Spinal cord (tissue), 10 donors: ENCODE data around the gene NTM. TPM values are rescaled to one million over a fixed set of nuclear protein-coding genes. Genes with fewer than 3 reads are reported as not detected.

Experiments used
- DNase-seq, 6 donors: peaks; one replicate each; pipeline versions ENCODE4 v3.0.0 to v3.0.0-alpha.2; 2013 to 2015; ENCODE audit warnings: low spot score in 6 of 6, low read depth in 4 of 6
- H3K27ac ChIP-seq: one replicate; pipeline ENCODE4 v1.5.1; 2013; ENCODE audit warnings: low read depth, low read length, control low read depth
- H3K27me3 ChIP-seq: one replicate; pipeline ENCODE4 v1.6.1; 2013; ENCODE audit warnings: low read length; ENCODE audit not compliant: control insufficient read depth, insufficient read depth
- H3K36me3 ChIP-seq: one replicate; pipeline ENCODE4 v1.6.1; 2013; ENCODE audit warnings: low read length; ENCODE audit not compliant: control insufficient read depth, insufficient read depth
- H3K4me1 ChIP-seq: one replicate; pipeline ENCODE4 v1.6.1; 2013; ENCODE audit warnings: low read length; ENCODE audit not compliant: control insufficient read depth, insufficient read depth
- H3K4me3 ChIP-seq: one replicate; pipeline ENCODE4 v1.5.1; 2013; ENCODE audit warnings: low read depth, low read length, control low read depth
- H3K9me3 ChIP-seq: one replicate; pipeline ENCODE4 v1.6.1; 2013; ENCODE audit warnings: low read length; ENCODE audit not compliant: control insufficient read depth, insufficient read depth
- WGBS: methylation state at CpG from one replicate; pipeline ENCODE4 v1.1.5; 2013; ENCODE audit warnings: missing lambda C conversion rate; ENCODE audit not compliant: insufficient coverage; 5-methylcytosine and 5-hydroxymethylcytosine counted together
- polyA plus RNA-seq, 2 donors: library from polyadenylated mRNA; unstranded; fragments of 120-200 nt; gene quantifications; one replicate each; pipeline ENCODE4 v1.2.1, GENCODE V29; 2013; ENCODE audit not compliant: insufficient read length in 2 of 2
- total RNA-seq, 2 donors: library from RNA; depleted of rRNA in 1 of 2; stranded (reverse); fragments of 120-200 nt in 1 of 2; fragments of >200 nt in 1 of 2; gene quantifications; one replicate each; pipeline versions ENCODE4 v1.2.3 to v1.2.4, GENCODE V29; 2013 to 2014
- donor health status: healthy.

Gene NTM
- total and polyA plus RNA-seq, 4 donors, result 69.3 to 181 (median 155) TPM

DNA sequence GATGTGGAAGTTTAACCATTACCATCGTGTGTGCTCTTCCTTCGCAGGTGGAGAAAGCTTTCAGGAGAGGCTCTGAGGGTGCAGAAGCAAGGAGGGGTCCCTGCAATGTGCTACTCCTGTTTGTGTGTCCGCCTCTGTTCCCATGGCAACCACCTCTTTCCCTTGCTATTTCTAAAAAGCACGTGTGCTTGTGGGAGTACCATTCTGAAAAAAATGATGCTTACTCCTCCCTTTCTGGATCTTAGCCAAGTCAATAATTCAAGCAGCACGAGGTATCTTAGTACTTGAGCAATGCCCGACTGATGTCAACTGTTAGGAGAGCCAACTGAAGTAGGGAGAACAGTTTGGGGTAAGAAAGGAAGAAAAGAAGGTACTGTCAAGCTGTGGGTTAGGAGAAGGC lies 628.7 kb downstream of the NTM start:
- H3K4me1 ChIP-seq, result peaks cover 25% of the 10 kb centered on the region
- peaks cover 3% of the 10 kb centered on the region for H3K36me3 ChIP-seq
- 0% methylated on average over 1 of the region's 6 CpGs for WGBS
- no peaks in the 10 kb centered on the region for H3K27me3 ChIP-seq
- peaks cover 1% of the 10 kb centered on the region for H3K9me3 ChIP-seq
- no peak overlapping the region for H3K4me3 ChIP-seq
- H3K27ac ChIP-seq, result no peak overlapping the region
- peak in 3 of 6 donors; percentile 46 to 92 (median 70) for DNase-seq

DNA sequence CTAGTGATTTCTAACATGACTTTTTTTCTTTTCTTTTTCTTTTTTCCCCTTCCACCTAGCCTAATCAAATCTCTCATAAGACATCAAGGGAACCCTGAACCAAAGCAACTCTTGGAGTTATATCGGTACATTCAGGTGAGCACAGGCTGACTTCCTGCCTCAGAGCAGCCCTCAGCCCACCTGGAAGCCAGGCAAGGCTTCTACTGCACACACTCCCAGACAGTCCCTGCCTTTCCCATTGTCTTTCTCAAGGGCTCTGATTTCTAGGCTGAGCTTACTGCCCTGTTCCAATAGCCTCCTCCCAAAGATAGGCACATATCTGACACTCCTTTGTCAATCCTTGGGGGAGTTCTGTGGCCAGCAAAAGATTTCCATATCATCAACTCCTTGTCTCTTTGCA lies 629.5 kb downstream of the NTM start:
- 79% methylated on average over 1 of the region's 1 CpG for WGBS
- Histone ChIP-seq H3K4me1 (peaks cover 25% of the 10 kb centered on the region), H3K27me3 (no peaks in the 10 kb centered on the region), H3K4me3 (no peak overlapping the region), H3K9me3 (peaks cover 1% of the 10 kb centered on the region), H3K36me3 (peaks cover 3% of the 10 kb centered on the region), H3K27ac (no peak overlapping the region)
- no peak for DNase-seq

DNA sequence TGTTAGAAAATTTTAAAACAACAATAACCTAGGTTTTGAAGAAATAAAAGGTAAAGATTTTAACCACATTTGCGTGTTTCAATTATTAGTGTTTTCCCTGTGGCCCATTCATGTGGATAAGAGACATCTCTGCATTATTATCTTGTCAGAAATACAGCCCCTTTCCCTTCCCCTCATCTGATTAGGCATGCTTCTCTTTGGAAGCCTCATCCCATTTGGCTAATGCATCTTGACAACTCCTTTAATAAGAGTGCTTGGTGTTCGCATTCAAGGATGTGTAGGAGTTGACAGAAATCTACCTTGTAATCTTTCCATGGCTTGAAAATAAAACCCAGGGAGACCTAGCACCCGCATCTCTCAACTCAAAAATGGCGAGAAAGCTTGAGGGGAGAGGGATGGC lies 635.5 kb downstream of the NTM start:
- Histone ChIP-seq H3K36me3 (no peaks in the 10 kb centered on the region), H3K27me3 (no peaks in the 10 kb centered on the region), H3K9me3 (no peaks in the 10 kb centered on the region), H3K4me1 (peaks cover 6% of the 10 kb centered on the region), H3K4me3 (no peak overlapping the region), H3K27ac (no peak overlapping the region)
- no peak for DNase-seq
- WGBS, result no CpG with 5 or more reads among the region's 4 CpGs

DNA sequence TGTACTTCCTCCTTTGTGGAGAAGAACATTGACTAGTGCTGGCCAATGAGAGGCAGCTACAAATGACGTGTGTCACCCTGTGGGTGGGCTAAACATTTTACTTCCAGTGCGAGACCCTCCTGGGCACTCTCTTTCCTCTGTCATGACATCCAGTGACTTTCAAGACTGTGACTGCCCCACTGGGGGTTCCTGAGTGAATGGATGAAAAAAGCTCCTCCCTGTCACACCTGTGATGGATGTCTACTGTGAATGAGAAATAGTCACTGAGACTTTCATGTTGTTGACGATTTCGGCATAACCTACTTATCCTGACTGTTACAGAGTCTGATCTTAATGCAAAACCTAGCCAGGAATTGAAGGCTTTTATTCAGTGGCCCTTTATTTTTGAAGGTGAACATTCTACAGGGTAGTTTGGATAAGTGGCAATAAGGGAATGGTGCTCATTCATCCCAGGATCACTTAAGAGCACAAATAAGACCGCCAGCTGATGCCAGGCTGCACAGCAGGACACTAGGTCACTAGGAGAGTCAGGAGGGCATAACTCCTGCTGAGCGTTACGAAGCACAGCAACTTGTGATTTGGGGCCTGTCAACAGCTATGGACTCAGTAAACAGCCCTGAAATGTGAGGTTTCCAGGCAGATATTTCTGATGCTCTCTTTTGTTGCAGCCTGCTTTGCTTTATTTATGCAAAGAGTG lies 636.6 kb downstream of the NTM start:
- Histone ChIP-seq H3K27ac (no peak overlapping the region), H3K36me3 (no peaks in the 10 kb centered on the region), H3K4me1 (peaks cover 6% of the 10 kb centered on the region), H3K27me3 (no peaks in the 10 kb centered on the region), H3K9me3 (no peaks in the 10 kb centered on the region), H3K4me3 (no peak overlapping the region)
- WGBS, result 77% methylated on average over 3 of the region's 7 CpGs
- no peak for DNase-seq

DNA sequence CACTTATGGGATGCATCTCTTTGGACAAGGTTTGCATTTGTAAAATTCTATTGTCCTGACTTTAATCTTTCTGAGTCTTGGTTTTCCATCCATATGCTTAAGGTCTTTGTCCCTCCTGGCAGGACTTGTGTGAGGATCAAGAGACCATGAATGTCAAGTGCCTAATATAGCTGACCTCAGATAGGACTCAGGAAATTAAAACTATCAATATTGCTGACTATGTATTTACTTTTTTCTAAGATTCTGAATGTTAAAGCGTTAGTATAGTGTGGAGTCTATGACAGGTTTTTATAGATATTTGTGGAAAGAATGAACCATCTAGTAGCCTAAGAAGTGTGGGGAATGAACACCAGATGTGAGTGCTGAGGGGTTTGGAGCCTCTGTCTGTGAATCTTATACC lies 637.8 kb downstream of the NTM start:
- Histone ChIP-seq H3K27me3 (no peaks in the 10 kb centered on the region), H3K27ac (no peak overlapping the region), H3K36me3 (no peaks in the 10 kb centered on the region), H3K4me3 (no peak overlapping the region), H3K9me3 (no peaks in the 10 kb centered on the region), H3K4me1 (peaks cover 6% of the 10 kb centered on the region)
- WGBS, result no CpG with 5 or more reads among the region's 1 CpG
- no peak for DNase-seq

DNA sequence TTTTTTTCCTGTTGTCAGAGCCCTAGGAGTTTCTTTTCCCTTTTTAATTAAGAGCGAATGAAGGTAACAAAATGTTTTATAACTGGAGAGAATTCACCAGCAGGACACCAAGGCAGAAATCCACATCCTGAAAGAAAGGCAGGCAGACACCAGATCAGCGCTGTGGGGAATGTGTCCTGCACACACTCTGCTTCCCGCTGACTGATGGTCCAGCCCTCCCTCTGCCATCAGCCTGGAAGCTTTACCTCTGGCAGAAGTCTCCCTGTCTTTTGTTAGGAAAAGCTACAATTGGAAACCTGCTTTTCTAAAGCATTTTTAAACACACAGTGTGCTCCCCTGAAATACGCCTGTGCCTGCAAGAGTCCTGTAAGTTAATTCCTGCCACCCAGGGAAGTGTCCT lies 638.5 kb downstream of the NTM start:
- Histone ChIP-seq H3K4me1 (peaks cover 6% of the 10 kb centered on the region), H3K36me3 (no peaks in the 10 kb centered on the region), H3K4me3 (no peak overlapping the region), H3K27me3 (no peaks in the 10 kb centered on the region), H3K27ac (no peak overlapping the region), H3K9me3 (no peaks in the 10 kb centered on the region)
- peak in 1 of 6 donors; percentile 70 for DNase-seq
- 10% methylated on average over 3 of the region's 4 CpGs for WGBS

DNA sequence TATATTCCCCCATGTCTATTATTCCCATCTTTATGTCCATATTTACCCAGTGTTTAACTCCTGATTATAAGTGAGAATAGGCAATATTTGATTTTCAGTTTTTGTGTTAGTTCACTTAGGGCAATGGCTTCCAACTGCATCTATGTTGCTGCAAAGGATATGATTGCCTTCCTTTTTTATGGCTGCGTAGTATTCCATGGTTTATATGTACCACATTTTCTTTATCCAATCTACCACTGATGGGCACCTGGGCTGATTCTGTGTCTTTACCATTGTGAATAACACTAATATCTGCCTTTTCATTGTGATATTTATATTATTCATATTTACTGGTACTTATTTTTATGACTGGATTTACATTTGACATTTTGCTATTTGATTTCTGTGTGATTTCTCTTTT lies 649.6 kb downstream of the NTM start:
- Histone ChIP-seq H3K9me3 (peaks cover 1% of the 10 kb centered on the region), H3K27me3 (no peaks in the 10 kb centered on the region), H3K4me3 (no peak overlapping the region), H3K27ac (no peak overlapping the region), H3K36me3 (no peaks in the 10 kb centered on the region), H3K4me1 (peaks cover 5% of the 10 kb centered on the region)
- no CpG with 5 or more reads among the region's 1 CpG for WGBS
- DNase-seq, result no peak

DNA sequence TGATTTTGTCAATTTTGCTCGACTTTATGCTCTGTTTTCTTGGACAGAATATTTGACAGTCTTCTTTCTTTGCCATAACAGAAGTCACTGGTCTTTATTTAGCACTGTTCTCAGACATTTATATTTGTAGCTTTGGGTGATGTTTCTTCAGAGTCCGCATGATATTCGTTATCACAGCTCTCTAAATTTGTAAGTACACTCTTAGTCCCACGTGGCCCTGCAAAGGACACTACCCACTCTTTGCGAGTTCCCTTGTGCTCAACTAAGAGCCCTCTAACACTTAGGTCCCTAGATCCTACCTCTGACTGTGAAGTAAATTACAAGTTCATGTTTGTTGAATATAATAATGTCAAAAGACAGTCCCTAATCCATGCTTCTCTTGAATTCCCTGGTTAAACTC lies 651.9 kb downstream of the NTM start:
- no peaks in the 10 kb centered on the region for H3K36me3 ChIP-seq
- no peak overlapping the region for H3K27ac ChIP-seq
- H3K4me3 ChIP-seq, result no peak overlapping the region
- H3K9me3 ChIP-seq, result peaks cover 1% of the 10 kb centered on the region
- DNase-seq, result no peak
- H3K4me1 ChIP-seq, result peaks cover 5% of the 10 kb centered on the region
- no peaks in the 10 kb centered on the region for H3K27me3 ChIP-seq
- no CpG with 5 or more reads among the region's 5 CpGs for whole genome bisulfite sequencing

DNA sequence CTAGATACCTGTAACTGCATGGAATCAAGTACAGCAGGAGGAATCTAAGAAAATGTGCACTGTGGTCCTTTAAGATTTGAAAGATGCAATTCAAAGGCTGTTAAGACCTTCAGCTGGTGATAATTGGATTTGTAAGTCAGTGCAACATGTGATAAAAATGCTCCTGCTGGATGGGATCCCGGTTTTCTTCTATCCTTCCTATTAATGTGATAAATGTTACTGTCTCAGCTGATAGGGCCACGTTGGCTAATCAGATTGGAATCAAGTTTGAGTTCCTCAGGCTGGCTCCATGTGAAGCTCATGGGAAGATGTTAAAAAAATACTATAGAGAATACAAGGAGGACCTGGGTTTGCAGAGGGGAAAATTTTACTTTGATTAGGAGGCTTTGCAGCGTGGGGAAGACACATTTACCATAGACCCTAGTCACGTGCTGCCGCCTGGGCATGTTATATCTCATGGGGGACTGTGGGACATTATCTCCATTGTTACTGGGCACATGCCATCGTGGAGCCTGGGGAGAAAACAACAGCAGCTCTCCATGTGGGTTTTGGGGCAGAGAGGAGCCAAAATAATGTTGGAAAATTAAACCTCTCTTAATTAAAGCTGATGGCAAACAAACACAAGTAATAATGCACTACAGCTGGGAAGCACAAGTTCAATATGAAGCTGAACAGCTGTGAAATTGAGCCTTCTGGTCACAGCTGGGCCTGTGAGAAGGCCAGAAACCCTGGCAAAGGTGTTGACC lies 652.5 kb downstream of the NTM start:
- H3K9me3 ChIP-seq, result peaks cover 1% of the 10 kb centered on the region
- peak in 1 of 6 donors; percentile 77 for DNase-seq
- no peak overlapping the region for H3K4me3 ChIP-seq
- no peaks in the 10 kb centered on the region for H3K36me3 ChIP-seq
- no peaks in the 10 kb centered on the region for H3K27me3 ChIP-seq
- WGBS, result 72% methylated on average over 2 of the region's 6 CpGs
- no peak overlapping the region for H3K27ac ChIP-seq
- H3K4me1 ChIP-seq, result peaks cover 5% of the 10 kb centered on the region
